Measurements from ENCODE around the gene DNAJC5. TPM values are rescaled to one million over a fixed set of nuclear protein-coding genes. Genes with fewer than 3 reads are reported as not detected.

Gene DNAJC5
- total RNA-seq, 2 experiments from 2014 or later, result 21.4 to 22.5 TPM

DNA sequence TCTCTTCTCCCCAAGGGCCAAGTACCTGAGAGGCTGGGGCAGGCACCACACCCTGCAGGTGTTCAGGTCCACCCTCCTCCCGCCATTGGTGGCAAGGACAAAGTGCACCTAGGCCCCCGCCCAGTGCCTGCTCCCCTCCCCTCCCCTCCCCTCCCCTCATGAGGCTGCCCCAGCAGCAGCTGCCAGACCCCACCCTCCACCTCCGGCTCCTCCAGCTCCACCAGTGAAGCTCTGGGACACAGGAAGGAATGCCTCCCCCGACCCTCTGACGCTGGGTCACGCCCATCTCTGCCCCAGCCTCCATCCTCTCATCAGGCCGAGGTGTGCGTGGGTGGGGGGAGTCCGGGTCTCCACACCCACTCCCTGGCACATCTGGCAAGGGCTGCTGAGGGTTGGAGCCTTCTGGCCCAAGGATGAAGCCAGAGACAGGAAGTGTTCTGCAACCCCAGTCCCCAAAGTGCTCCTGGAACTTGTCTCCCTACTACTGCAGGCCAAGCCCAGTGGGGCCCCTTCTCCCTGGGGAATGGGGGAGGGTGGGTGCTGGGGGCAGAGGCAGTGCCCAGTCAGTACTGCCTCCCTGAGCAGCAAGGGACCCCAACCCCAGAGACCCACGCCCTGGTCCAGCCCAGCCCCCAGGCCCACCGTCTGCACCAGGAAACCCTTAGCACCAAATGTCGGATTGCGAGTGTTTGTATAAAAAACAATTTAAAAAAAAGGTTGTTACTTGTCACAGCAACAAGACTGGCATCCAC is 62.9 kb downstream of the DNAJC5 start:
- peak overlapping the region; percentile 71 for H3K4me3 Mint-ChIP-seq
- H3K4me1 ChIP-seq (ENCODE audit: insufficient read depth, low read length), result peaks cover 41% of the 10 kb centered on the region
- H3K27me3 ChIP-seq (ENCODE audit: control insufficient read depth in 1 of 2, insufficient read depth in 2 of 2, low read length in 2 of 2), result no peaks in the 10 kb centered on the region
- H3K4me1 Mint-ChIP-seq (ENCODE audit: low read depth), result peaks cover 37% of the 10 kb centered on the region
- no peak overlapping the region for H3K4me3 ChIP-seq (ENCODE audit: low read length)
- POLR2A ChIA-PET, result interaction anchor here (1.9 to 3.3 kb wide), 3 partner anchors 11 to 93 kb away, joined by 7 to 27 read pairs (median 22); partner anchors contain the start of genes PRPF6, SAMD10 and TPD52L2
- TF ChIP-seq, protein P1, sequence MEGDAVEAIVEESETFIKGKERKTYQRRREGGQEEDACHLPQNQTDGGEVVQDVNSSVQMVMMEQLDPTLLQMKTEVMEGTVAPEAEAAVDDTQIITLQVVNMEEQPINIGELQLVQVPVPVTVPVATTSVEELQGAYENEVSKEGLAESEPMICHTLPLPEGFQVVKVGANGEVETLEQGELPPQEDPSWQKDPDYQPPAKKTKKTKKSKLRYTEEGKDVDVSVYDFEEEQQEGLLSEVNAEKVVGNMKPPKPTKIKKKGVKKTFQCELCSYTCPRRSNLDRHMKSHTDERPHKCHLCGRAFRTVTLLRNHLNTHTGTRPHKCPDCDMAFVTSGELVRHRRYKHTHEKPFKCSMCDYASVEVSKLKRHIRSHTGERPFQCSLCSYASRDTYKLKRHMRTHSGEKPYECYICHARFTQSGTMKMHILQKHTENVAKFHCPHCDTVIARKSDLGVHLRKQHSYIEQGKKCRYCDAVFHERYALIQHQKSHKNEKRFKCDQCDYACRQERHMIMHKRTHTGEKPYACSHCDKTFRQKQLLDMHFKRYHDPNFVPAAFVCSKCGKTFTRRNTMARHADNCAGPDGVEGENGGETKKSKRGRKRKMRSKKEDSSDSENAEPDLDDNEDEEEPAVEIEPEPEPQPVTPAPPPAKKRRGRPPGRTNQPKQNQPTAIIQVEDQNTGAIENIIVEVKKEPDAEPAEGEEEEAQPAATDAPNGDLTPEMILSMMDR (IDR thresholded peaks at IDR 0.05), result no peak
- peak overlapping the region; percentile 13 to 45 for H3K27ac ChIP-seq (ENCODE audit: low read depth in 1 of 2, low read length in 2 of 2)
- CTCF ChIA-PET, result interaction anchor here (1.0 to 3.0 kb wide), 2 partner anchors 81 to 94 kb away, joined by 3 to 8 read pairs; no protein-coding TSS in a partner anchor
- ATAC-seq (ENCODE audit: poor library complexity) (no peak), DNase-seq (no peak)
- no peaks in the 10 kb centered on the region for H3K9me3 Mint-ChIP-seq
- H3K9me3 ChIP-seq (ENCODE audit: control insufficient read depth in 1 of 2, insufficient read depth in 1 of 2, low read length in 2 of 2), result no peaks in the 10 kb centered on the region
- peak overlapping the region; percentile 82 for H3K27ac Mint-ChIP-seq
- no peaks in the 10 kb centered on the region for H3K27me3 Mint-ChIP-seq
- intact Hi-C loops (cut with DNase I, micrococcal nuclease), result loop anchor here in 1 of 2 experiments (2.0 to 5.0 kb wide), 2 partner anchors 105 to 251 kb away; partner anchors contain the start of genes ARFRP1, TCEA2 and ZGPAT
- H3K36me3 ChIP-seq (ENCODE audit: insufficient read depth, low read length), result peaks cover 25% of the 10 kb centered on the region
- H3K36me3 Mint-ChIP-seq (ENCODE audit: low read depth), result peaks cover 23% of the 10 kb centered on the region

DNA sequence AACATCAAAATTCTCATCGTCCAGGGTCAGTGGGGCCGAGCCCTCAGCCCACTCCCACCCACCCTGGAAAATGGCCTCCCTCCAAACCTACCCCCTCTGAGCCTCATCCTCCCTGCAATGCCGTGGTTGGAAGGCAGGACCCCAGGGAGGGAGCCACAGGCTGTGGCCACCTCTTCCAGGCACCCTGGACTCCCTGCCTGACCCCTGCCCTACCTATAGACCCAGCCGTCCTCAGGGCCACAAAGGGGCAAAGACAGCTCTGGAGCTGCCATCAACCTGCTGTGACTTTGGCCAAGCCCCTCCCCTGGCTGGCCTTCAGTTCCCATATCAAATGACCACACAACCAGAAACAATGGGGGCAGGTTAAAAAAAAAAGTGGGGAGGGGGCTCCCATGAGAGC is 63.5 kb downstream of the DNAJC5 start:
- Mint-ChIP-seq H3K4me3 (no peak overlapping the region), H3K27me3 (no peaks in the 10 kb centered on the region), H3K27ac (no peak overlapping the region), H3K9me3 (no peaks in the 10 kb centered on the region), H3K4me1 (ENCODE audit: low read depth) (peaks cover 36% of the 10 kb centered on the region), H3K36me3 (ENCODE audit: low read depth) (peaks cover 25% of the 10 kb centered on the region)
- ChIA-PET POLR2A (no interaction called here), CTCF (interaction anchor here (1.3 kb wide), 1 partner anchor 21 kb away, joined by 4 read pairs; the partner anchor contains the start of gene SAMD10)
- no peak for ATAC-seq (ENCODE audit: poor library complexity)
- TF ChIP-seq, protein P1 (IDR thresholded peaks at IDR 0.05), result no peak
- no peak for DNase-seq
- H3K9me3 ChIP-seq (ENCODE audit: control insufficient read depth in 1 of 2, insufficient read depth in 1 of 2, low read length in 2 of 2), result no peaks in the 10 kb centered on the region
- no peak overlapping the region for H3K27ac ChIP-seq (ENCODE audit: low read depth in 1 of 2, low read length in 2 of 2)
- H3K4me1 ChIP-seq (ENCODE audit: insufficient read depth, low read length), result peaks cover 41% of the 10 kb centered on the region
- peaks cover 30% of the 10 kb centered on the region for H3K36me3 ChIP-seq (ENCODE audit: insufficient read depth, low read length)
- no peaks in the 10 kb centered on the region for H3K27me3 ChIP-seq (ENCODE audit: control insufficient read depth in 1 of 2, insufficient read depth in 2 of 2, low read length in 2 of 2)
- intact Hi-C loops (cut with DNase I, micrococcal nuclease), result loop anchor here in 1 of 2 experiments (5.0 kb wide), 1 partner anchor 251 kb away; the partner anchor contains the start of genes ARFRP1 and ZGPAT
- no peak overlapping the region for H3K4me3 ChIP-seq (ENCODE audit: low read length)

DNA sequence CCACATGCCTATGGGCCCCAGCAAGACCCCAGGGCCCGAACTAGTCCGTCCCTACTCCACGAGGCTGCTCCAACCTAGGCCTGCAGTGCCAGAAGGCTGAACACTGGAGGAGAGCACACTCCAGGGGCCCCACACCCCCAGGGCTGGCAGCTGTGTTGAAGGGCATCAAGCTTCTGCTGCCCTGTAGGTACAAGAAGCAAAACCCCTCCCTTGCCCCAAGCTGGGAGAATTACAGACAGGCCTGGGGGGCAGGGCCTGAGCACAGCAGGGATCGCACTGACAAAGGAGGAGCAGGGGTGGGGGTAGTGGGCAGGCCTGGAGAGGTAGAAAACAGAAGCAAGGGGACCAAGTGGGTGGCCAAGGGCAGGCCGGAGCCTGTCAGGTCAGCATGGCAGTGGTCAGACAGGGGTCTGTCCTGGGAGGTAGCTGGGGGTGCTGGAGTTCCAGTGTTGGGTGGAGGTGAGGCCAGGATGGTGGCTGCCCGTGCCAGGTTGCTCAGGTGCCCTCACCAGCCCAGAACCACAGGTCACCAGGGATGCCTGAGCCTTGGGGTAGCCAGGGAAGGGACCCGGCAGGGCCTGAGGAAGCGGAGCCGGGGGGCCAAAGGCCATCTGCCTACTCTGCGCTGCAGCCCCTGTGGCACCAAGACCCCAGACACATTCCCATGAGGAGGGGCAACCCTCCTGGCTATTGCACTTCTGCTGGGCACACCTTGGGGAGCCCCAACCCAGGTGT is 64.2 kb downstream of the DNAJC5 start:
- H3K27ac Mint-ChIP-seq, result no peak overlapping the region
- TF ChIP-seq, protein P1 (IDR thresholded peaks at IDR 0.05), result no peak
- intact Hi-C loops (cut with DNase I, micrococcal nuclease), result loop anchor here in 1 of 2 experiments (5.0 kb wide), 1 partner anchor 252 kb away; the partner anchor contains the start of genes ARFRP1 and ZGPAT

More for the DNA sequence above, 64.2 kb downstream of the DNAJC5 start:
- Histone ChIP-seq H3K4me1 (ENCODE audit: insufficient read depth, low read length) (peaks cover 35% of the 10 kb centered on the region), H3K27ac (ENCODE audit: low read depth in 1 of 2, low read length in 2 of 2) (no peak overlapping the region), H3K9me3 (ENCODE audit: control insufficient read depth in 1 of 2, insufficient read depth in 1 of 2, low read length in 2 of 2) (peaks cover 0 to 3% of the 10 kb centered on the region in 2 experiments), H3K4me3 (ENCODE audit: low read length) (no peak overlapping the region), H3K36me3 (ENCODE audit: insufficient read depth, low read length) (peaks cover 35% of the 10 kb centered on the region), H3K27me3 (ENCODE audit: control insufficient read depth in 1 of 2, insufficient read depth in 2 of 2, low read length in 2 of 2) (no peaks in the 10 kb centered on the region)
- Mint-ChIP-seq H3K4me3 (no peak overlapping the region), H3K27me3 (no peaks in the 10 kb centered on the region), H3K4me1 (ENCODE audit: low read depth) (peaks cover 29% of the 10 kb centered on the region), H3K36me3 (ENCODE audit: low read depth) (peaks cover 25% of the 10 kb centered on the region), H3K9me3 (no peaks in the 10 kb centered on the region)
- DNase-seq, result no peak
- ATAC-seq (ENCODE audit: poor library complexity), result no peak
- ChIA-PET CTCF (interaction anchor here (1.3 kb wide), 1 partner anchor 21 kb away, joined by 4 read pairs; the partner anchor contains the start of gene SAMD10), POLR2A (no interaction called here)
